IMR-90 (cell line): Measurements from ENCODE around the gene ATXN1L. TPM values are rescaled to one million over a fixed set of nuclear protein-coding genes. Genes with fewer than 3 reads are reported as not detected.

Experiments used
- ATAC-seq: fragments of 200-7000 bp; cut with Tn5 transposase; 2 replicates; pipeline ENCODE4 v1.9.1; 2020; ENCODE audit warnings: low read depth, mild to moderate bottlenecking, moderate library complexity
- BruUV-seq: library from RNA; stranded (reverse); fragments of 400-500 nt; replicated peaks from 2 replicates; lab custom pipeline; 2021; lab: Mats Ljungman, UMichigan
- CTCF ChIA-PET: fragments of 300-600 bp; formaldehyde crosslinking; extraction: SDS; loops from one replicate; lab custom pipeline; 2021; ENCODE audit warnings: antibody characterized with exemption; lab: Yijun Ruan, JAX
- POLR2A ChIA-PET: fragments of 300-600 bp; sonication (Branson Sonifier 250); formaldehyde crosslinking; loops from one replicate; lab custom pipeline; 2022; ENCODE audit warnings: antibody characterized with exemption; ENCODE audit not compliant: unreplicated experiment; lab: Charles Lee
- DNase-seq: peaks from one replicate; pipeline ENCODE4 v3.0.0; 2013
- H2AFZ ChIP-seq: replicated peaks from 2 replicates; pipeline ENCODE3; 2013; ENCODE audit warnings: low read length, mild to moderate bottlenecking; ENCODE audit not compliant: poor library complexity
- H2AK5ac ChIP-seq: 2 replicates; pipeline ENCODE4 v1.6.1; 2013; ENCODE audit warnings: low read depth, low read length, inconsistent platforms
- H2AK9ac ChIP-seq: replicated peaks from 2 replicates; pipeline ENCODE3; 2013; ENCODE audit warnings: mild to moderate bottlenecking, low read depth, low read length, moderate library complexity; ENCODE audit not compliant: poor library complexity
- H2BK120ac ChIP-seq: 2 replicates; pipeline ENCODE4 v1.6.1; 2013; ENCODE audit warnings: low read depth, low read length, inconsistent platforms
- H2BK15ac ChIP-seq: 3 replicates; pipeline ENCODE4 v1.6.1; 2013; ENCODE audit warnings: low read depth, low read length, inconsistent platforms
- H2BK20ac ChIP-seq: 2 replicates; pipeline ENCODE4 v1.6.1; 2013; ENCODE audit warnings: low read depth, mild to moderate bottlenecking, inconsistent platforms, low read length, moderate library complexity
- H2BK5ac ChIP-seq: 2 replicates; pipeline ENCODE4 v1.6.1; 2013; ENCODE audit warnings: mild to moderate bottlenecking, low read depth, low read length, inconsistent platforms; ENCODE audit not compliant: poor library complexity, severe bottlenecking
- H3K14ac ChIP-seq: replicated peaks from 2 replicates; pipeline ENCODE4 v1.6.1; 2013; ENCODE audit warnings: low read depth, low read length, inconsistent platforms
- H3K18ac ChIP-seq: 2 replicates; pipeline ENCODE4 v1.6.1; 2013; ENCODE audit warnings: low read depth, low read length, control low read depth
- H3K23ac ChIP-seq: 2 replicates; pipeline ENCODE4 v1.6.1; 2013; ENCODE audit warnings: low read depth, low read length, inconsistent platforms
- H3K27ac ChIP-seq: 2 replicates; pipeline ENCODE4 v1.5.1; 2013; ENCODE audit warnings: mild to moderate bottlenecking, control low read depth, low read length; ENCODE audit not compliant: insufficient read depth
- H3K27me3 ChIP-seq: 2 replicates; pipeline ENCODE4 v1.6.1; 2013; ENCODE audit warnings: low read length; ENCODE audit not compliant: control insufficient read depth, insufficient read depth
- H3K36me3 ChIP-seq: 2 replicates; pipeline ENCODE4 v1.6.1; 2013; ENCODE audit warnings: low read length, mixed read lengths; ENCODE audit not compliant: control insufficient read depth, insufficient read depth
- H3K4ac ChIP-seq: 2 replicates; pipeline ENCODE4 v1.6.1; 2013; ENCODE audit warnings: low read depth, low read length, inconsistent platforms
- H3K4me1 ChIP-seq: 2 replicates; pipeline ENCODE4 v1.6.1; 2013; ENCODE audit warnings: low read length, mixed read lengths; ENCODE audit not compliant: control insufficient read depth, insufficient read depth
- H3K4me2 ChIP-seq: 2 replicates; pipeline ENCODE4 v1.6.1; 2013; ENCODE audit warnings: low read depth, mild to moderate bottlenecking, control low read depth, low read length, moderate library complexity
- H3K4me3 ChIP-seq: 2 replicates; pipeline ENCODE4 v1.5.1; 2013; ENCODE audit warnings: low read depth, mild to moderate bottlenecking, control low read depth, low read length, moderate library complexity; ENCODE audit not compliant: insufficient read depth
- H3K56ac ChIP-seq: 2 replicates; pipeline ENCODE4 v1.6.1; 2013; ENCODE audit warnings: low read length, inconsistent platforms; ENCODE audit not compliant: insufficient read depth; ENCODE audit errors: extremely low read depth
- H3K79me1 ChIP-seq, 2 experiments: 2 replicates each; pipeline ENCODE4 v1.6.1; 2013; ENCODE audit warnings: low read length in 2 of 2, inconsistent platforms in 1 of 2, low read depth in 1 of 2
- H3K9ac ChIP-seq: 2 replicates; pipeline ENCODE4 v1.6.1; 2013; ENCODE audit warnings: low read depth, low read length, control low read depth
- H3K9me1 ChIP-seq: 2 replicates; pipeline ENCODE4 v1.6.1; 2013; ENCODE audit warnings: low read length, inconsistent platforms; ENCODE audit not compliant: insufficient read depth
- H3K9me3 ChIP-seq: 2 replicates; pipeline ENCODE4 v1.6.1; 2013; ENCODE audit warnings: low read length; ENCODE audit not compliant: control insufficient read depth, insufficient read depth
- H4K20me1 ChIP-seq: 2 replicates; pipeline ENCODE4 v1.6.1; 2013; ENCODE audit warnings: low read length, inconsistent platforms; ENCODE audit not compliant: insufficient read depth
- H4K5ac ChIP-seq: 2 replicates; pipeline ENCODE4 v1.6.1; 2013; ENCODE audit warnings: mild to moderate bottlenecking, low read depth, low read length, control low read depth
- H4K8ac ChIP-seq, 2 experiments: 2 replicates each; pipeline ENCODE4 v1.6.1; 2013; ENCODE audit warnings: low read depth in 2 of 2, low read length in 2 of 2, control low read depth in 1 of 2, inconsistent platforms in 1 of 2
- H4K91ac ChIP-seq: 2 replicates; pipeline ENCODE4 v1.6.1; 2013; ENCODE audit warnings: low read depth, low read length, inconsistent platforms; ENCODE audit not compliant: insufficient read depth
- RCOR1 ChIP-seq: IDR thresholded peaks from 2 replicates; pipeline ENCODE4 v1.6.1; 2012; ENCODE audit warnings: mild to moderate bottlenecking, low read length, improper control_type of control experiment; ENCODE audit not compliant: insufficient replicate concordance
- WGBS, 2 experiments: methylation state at CpG; one replicate each; pipeline versions ENCODE4 v1.1.5 to v1.1.7; 2013; ENCODE audit warnings: missing lambda C conversion rate in 2 of 2; ENCODE audit not compliant: insufficient read length in 1 of 2; ENCODE audit errors: extremely low coverage in 2 of 2; 5-methylcytosine and 5-hydroxymethylcytosine counted together
- dilution Hi-C: fragments of 300-500 bp; cut with HindIII; formaldehyde crosslinking; loops from one replicate; pipeline ENCODE4 v1.14.3; 2018; ENCODE audit warnings: low sequenced_read_pairs; ENCODE audit not compliant: unreplicated experiment
- in situ Hi-C: fragments of 300-500 bp; cut with MboI; formaldehyde crosslinking; loops from 3 replicates; pipeline ENCODE4 v1.14.3; 2019; ENCODE audit warnings: low sequenced_read_pairs, inconsistent platforms, mixed read lengths
- intact Hi-C: fragments of 100-400 bp; cut with micrococcal nuclease; formaldehyde crosslinking; loops from 2 replicates; pipeline ENCODE4 v1.10.0; 2022
- polyA plus RNA-seq, 3 experiments: library from polyadenylated mRNA; depleted of rRNA; stranded (reverse); fragments of >200 nt; gene quantifications; 2 replicates each; pipeline ENCODE4 v1.2.3, GENCODE V29; 2012; ENCODE audit warnings: low replicate concordance in 1 of 3
- total RNA-seq: library from RNA; depleted of rRNA; stranded (reverse); fragments of >200 nt; gene quantifications from 2 replicates; pipeline ENCODE4 v1.2.3, GENCODE V29; 2012

The ATXN1L gene
- total and polyA plus RNA-seq, 2 of the 4 experiments (the other 2 are of a cell fraction) = 5.2 to 9.2 TPM

DNA sequence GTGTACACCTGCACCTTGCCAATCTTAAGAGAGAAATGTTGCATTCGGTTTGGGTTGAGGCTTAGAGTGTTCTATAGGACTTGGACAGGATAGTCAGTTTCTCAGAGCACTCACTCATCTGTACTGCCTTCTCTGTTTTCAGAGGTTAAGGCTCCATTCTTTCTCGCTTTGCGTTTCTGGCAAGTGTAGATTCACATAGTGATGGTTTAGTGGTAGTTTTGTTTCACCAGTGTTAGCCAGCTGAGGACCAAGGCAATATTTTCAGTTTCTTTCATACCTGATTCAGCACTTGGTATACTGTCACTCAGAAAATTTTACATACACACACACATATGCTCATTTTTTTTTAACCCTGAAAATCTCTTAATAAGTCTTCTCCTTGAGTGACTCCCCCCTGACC, 1.3 kb downstream of the ATXN1L start:
- CTCF ChIA-PET = interaction anchor here (0.5 kb wide), 1 partner anchor 126 kb away, joined by 3 read pairs; no protein-coding TSS in a partner anchor
- Histone ChIP-seq H2BK5ac (no peak overlapping the region), H2AK5ac (no peak overlapping the region), H4K20me1 (peaks cover 11% of the 10 kb centered on the region; the same call in 1 of the 2 replicates), H3K23ac (no peak overlapping the region; the same call in 1 of the 2 replicates), H3K4me2 (peak overlapping the region; percentile 99), H3K18ac (no peak overlapping the region), H3K14ac (no peak overlapping the region), H2AFZ (no peak overlapping the region), H2BK20ac (no peak overlapping the region), H4K8ac (no peak overlapping the region), H2BK15ac (no peak overlapping the region), H3K9ac (peak overlapping the region; percentile 97; the same call in 1 of the 2 replicates), H3K79me1 (peaks cover 16 to 46% of the 10 kb centered on the region in 2 experiments; a peak in 3 of 4 replicates), H3K36me3 (peaks cover 31% of the 10 kb centered on the region), H3K4me3 (peak overlapping the region; percentile 97), H3K27ac (no peak overlapping the region), H2AK9ac (no peak overlapping the region), H3K4me1 (peaks cover 3% of the 10 kb centered on the region; the same call in 1 of the 2 replicates), H3K4ac (no peak overlapping the region), H4K5ac (no peak overlapping the region), H3K9me1 (no peaks in the 10 kb centered on the region; the same call in 1 of the 2 replicates), H4K91ac (no peak overlapping the region), H2BK120ac (no peak overlapping the region), H3K27me3 (no peaks in the 10 kb centered on the region), H3K9me3 (no peaks in the 10 kb centered on the region), H3K56ac (no peak overlapping the region)
- no CpG with 5 or more reads among the region's 3 CpGs for WGBS, 2 experiments
- in situ Hi-C loops (no loop called here), intact Hi-C loops (no loop called here), dilution Hi-C loops (no loop called here)
- no TSS peak for BruUV-seq
- POLR2A ChIA-PET = no interaction called here
- ATAC-seq (no peak), DNase-seq (no peak)
- no peak for TF ChIP-seq RCOR1
